ENCODE measurements around the gene TEPSIN.

TEPSIN gene

DNA sequence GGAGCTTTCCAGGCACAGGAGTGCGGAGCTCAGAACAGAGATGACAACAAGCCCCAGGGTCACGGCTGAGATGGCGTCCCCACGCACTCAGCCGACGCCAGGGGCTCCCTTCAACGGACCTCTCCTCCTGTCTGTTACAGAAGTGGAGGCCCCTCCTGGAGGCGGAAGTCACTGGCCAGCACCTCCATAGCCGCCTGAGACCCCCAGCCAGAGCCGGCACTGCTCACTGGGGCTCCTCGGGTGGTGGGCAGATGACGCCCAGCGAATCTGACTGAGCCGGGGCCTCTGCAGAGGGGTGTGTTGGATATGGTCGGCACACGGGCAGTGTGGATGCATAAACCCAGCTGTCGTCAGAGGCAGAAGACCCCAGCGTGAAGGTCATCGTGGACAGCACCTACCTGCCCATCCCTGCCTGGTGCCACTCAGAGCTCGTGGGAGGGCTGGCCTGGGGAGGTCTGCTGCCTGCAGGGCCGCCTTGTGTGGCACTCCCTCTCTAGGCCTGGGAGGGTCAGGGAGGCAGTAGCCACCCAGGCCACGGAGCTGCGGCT lies 20.3 kb upstream of the TEPSIN start:
- peaks cover 15 to 78% of the 10 kb centered on the region in 2 donors for H3K36me3 ChIP-seq (ENCODE audit: control insufficient read depth in 1 of 2, insufficient read depth in 2 of 2, low read length in 2 of 2)

DNA sequence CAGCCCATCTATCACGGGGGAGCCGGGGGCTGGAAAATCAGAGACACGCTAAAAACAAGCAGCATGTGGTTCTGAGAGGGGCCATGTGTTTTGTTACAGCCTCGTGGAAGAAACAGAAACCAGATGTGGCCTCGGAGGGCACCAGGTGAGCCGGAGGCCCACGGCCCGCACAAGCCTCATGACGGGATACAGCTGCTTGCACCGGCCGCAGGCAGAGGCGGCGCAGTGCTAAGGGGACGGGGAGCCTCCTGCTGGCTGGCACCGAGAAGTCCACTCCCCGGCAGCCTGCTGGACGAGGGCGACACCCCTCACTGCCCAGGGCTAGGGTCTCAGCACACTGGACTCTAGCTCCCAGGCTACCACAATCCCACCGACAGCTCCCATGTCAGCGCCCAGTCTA lies 19.4 kb upstream of the TEPSIN start:
- no peak overlapping the region for H3K27ac ChIP-seq (ENCODE audit: low read depth, low read length)
- peaks cover 11 to 15% of the 10 kb centered on the region in 2 donors for H3K4me1 ChIP-seq (ENCODE audit: control insufficient read depth in 1 of 2, insufficient read depth in 2 of 2, low read length in 2 of 2)
- H3K4me3 ChIP-seq (ENCODE audit: low read depth in 1 of 2, low read length in 2 of 2): no peak overlapping the region
- no peak overlapping the region for H3K9ac ChIP-seq (ENCODE audit: low read depth in 1 of 2, low read length in 2 of 2)
- H3K27me3 ChIP-seq (ENCODE audit: control insufficient read depth in 1 of 2, insufficient read depth in 2 of 2, low read length in 2 of 2): no peaks in the 10 kb centered on the region
- peaks cover 15 to 70% of the 10 kb centered on the region in 2 donors for H3K36me3 ChIP-seq (ENCODE audit: control insufficient read depth in 1 of 2, insufficient read depth in 2 of 2, low read length in 2 of 2)
- H3K9me3 ChIP-seq (ENCODE audit: control insufficient read depth in 1 of 2, low read length in 2 of 2): no peaks in the 10 kb centered on the region

More for the DNA sequence above, 20.3 kb upstream of the TEPSIN start:
- Histone ChIP-seq H3K4me3 (ENCODE audit: low read depth in 1 of 2, low read length in 2 of 2) (no peak overlapping the region), H3K27me3 (ENCODE audit: control insufficient read depth in 1 of 2, insufficient read depth in 2 of 2, low read length in 2 of 2) (no peaks in the 10 kb centered on the region), H3K27ac (ENCODE audit: low read depth, low read length) (no peak overlapping the region), H3K4me1 (ENCODE audit: control insufficient read depth in 1 of 2, insufficient read depth in 2 of 2, low read length in 2 of 2) (peaks cover 10 to 13% of the 10 kb centered on the region in 2 donors), H3K9ac (ENCODE audit: low read depth in 1 of 2, low read length in 2 of 2) (no peak overlapping the region), H3K9me3 (ENCODE audit: control insufficient read depth in 1 of 2, low read length in 2 of 2) (no peaks in the 10 kb centered on the region)

DNA sequence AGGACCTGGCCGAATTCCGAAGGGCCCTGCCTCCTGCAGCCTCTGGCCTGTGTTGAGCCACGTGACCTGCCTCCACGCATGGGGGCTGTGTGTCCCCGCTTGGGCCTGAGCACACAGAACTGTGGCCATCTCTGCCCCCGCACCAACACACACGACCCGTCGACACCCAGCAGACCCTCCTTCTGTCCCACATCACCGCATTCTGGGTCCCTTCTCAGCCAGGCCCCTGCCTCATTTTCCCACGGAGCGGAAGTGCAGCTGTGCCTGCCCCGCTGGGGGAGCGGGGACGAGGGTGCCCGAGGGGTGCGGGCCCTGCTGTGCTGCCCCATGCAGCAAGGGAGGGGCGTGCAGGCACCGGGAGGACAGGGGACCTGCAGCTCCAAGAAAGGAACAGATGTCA lies 18.7 kb upstream of the TEPSIN start:
- Histone ChIP-seq H3K27me3 (ENCODE audit: control insufficient read depth in 1 of 2, insufficient read depth in 2 of 2, low read length in 2 of 2) (no peaks in the 10 kb centered on the region), H3K9me3 (ENCODE audit: control insufficient read depth in 1 of 2, low read length in 2 of 2) (no peaks in the 10 kb centered on the region), H3K4me1 (ENCODE audit: control insufficient read depth in 1 of 2, insufficient read depth in 2 of 2, low read length in 2 of 2) (peaks cover 18 to 22% of the 10 kb centered on the region in 2 donors), H3K36me3 (ENCODE audit: control insufficient read depth in 1 of 2, insufficient read depth in 2 of 2, low read length in 2 of 2) (peaks cover 15 to 66% of the 10 kb centered on the region in 2 donors), H3K27ac (ENCODE audit: low read depth, low read length) (no peak overlapping the region), H3K9ac (ENCODE audit: low read depth in 1 of 2, low read length in 2 of 2) (no peak overlapping the region), H3K4me3 (ENCODE audit: low read depth in 1 of 2, low read length in 2 of 2) (no peak overlapping the region)

DNA sequence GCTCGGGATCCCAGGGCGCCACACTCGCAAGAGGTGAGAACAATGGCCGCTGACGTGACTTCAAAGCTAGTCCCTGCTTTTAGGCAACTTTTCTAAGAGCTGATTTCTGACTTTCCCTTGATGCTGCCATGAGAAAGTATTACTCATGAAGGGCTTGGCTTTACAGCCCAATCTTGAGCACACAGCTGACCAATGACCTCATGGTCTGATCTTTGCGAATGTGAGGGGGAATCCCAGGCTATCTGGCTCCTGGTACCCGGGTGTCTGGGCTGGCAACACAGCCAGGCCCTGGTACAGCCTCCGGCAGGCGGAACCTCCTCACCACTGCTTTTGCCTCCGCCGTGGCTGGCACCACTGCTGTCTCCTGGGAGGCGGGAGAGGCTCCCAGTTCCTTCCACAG lies 17.8 kb upstream of the TEPSIN start:
- H3K36me3 ChIP-seq (ENCODE audit: control insufficient read depth in 1 of 2, insufficient read depth in 2 of 2, low read length in 2 of 2): peaks cover 19 to 65% of the 10 kb centered on the region in 2 donors
- H3K27me3 ChIP-seq (ENCODE audit: control insufficient read depth in 1 of 2, insufficient read depth in 2 of 2, low read length in 2 of 2): no peaks in the 10 kb centered on the region
- no peak overlapping the region for H3K9ac ChIP-seq (ENCODE audit: low read depth in 1 of 2, low read length in 2 of 2)
- no peak overlapping the region for H3K4me3 ChIP-seq (ENCODE audit: low read depth in 1 of 2, low read length in 2 of 2)
- H3K4me1 ChIP-seq (ENCODE audit: control insufficient read depth in 1 of 2, insufficient read depth in 2 of 2, low read length in 2 of 2): peaks cover 28 to 31% of the 10 kb centered on the region in 2 donors
- H3K9me3 ChIP-seq (ENCODE audit: control insufficient read depth in 1 of 2, low read length in 2 of 2): no peaks in the 10 kb centered on the region
- no peak overlapping the region for H3K27ac ChIP-seq (ENCODE audit: low read depth, low read length)

DNA sequence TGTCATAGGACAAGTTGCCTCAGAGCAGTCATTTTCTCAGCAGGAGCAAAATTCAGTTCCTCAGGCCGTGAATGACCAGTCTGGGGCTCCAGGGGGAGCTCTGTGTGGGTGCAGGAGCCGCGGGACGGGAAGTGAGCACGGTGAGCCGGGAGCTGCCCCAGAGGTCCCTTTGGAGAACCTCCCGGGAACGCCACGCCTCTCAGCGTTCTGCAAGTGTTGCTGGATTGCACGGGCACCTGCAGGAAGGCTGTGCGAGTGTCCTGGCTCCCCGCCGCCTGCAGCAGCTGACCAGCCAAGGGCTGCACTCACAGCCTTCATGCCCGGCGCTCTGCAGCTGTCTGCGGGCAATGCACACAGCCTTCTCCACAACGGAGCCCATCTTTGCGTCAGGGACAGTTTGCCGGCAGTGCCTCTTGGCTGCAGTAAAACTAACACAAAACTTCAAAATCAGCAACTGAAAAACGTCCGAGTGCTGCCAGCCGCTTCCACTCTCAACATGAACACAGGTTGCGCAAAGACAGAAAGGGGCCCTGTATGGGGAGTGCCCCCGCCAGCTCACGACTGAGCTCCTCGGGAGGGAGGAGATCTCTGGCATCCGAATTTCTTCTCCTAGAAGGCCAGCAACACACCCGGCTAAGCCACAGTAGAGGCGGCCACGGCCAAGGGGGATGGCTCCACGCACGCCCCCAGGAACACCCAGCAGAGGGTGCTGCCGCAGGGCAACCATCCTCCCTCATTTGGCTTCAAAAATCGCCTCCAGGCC lies 16.3 kb upstream of the TEPSIN start:
- Histone ChIP-seq H3K27ac (ENCODE audit: low read depth, low read length) (no peak overlapping the region), H3K36me3 (ENCODE audit: control insufficient read depth in 1 of 2, insufficient read depth in 2 of 2, low read length in 2 of 2) (peaks cover 23 to 54% of the 10 kb centered on the region in 2 donors), H3K9ac (ENCODE audit: low read depth in 1 of 2, low read length in 2 of 2) (peak overlapping the region in 1 of 2 donors; percentile 18)

DNA sequence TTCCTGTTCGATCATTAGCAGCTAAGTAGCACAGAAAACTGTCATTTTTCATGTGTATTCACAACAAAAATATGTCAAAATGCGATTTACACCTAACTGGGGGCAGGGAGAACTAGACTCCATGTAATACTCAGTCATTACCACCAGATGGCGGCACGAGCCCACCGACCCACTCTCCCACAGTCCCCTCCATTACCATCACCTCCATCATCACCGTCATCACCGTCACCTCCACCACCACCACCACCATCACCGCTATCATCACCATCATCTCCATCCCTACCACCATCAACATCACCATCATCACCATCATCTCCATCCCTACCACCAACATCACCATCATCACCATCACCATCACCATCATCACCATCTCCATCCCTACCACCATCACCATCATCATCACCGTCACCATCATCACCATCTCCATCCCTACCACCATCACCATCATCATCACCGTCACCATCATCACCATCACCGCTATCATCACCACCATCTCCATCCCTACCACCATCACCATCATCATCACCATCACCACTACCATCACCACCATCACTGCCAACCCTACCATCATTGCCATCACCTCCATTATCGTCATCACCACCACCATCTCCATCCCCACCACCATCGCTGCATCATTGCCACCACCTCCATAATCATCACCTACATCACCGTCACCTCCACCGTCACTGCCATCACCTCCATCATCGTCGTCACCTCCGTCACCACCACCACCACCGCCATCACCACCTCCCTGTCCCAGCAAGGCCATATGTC lies 14.7 kb upstream of the TEPSIN start:
- H3K4me3 ChIP-seq (ENCODE audit: low read depth in 1 of 2, low read length in 2 of 2): no peak overlapping the region
- no peak overlapping the region for H3K9ac ChIP-seq (ENCODE audit: low read depth in 1 of 2, low read length in 2 of 2)
- H3K9me3 ChIP-seq (ENCODE audit: control insufficient read depth in 1 of 2, low read length in 2 of 2): no peaks in the 10 kb centered on the region
- no peak overlapping the region for H3K27ac ChIP-seq (ENCODE audit: low read depth, low read length)
- H3K4me1 ChIP-seq (ENCODE audit: control insufficient read depth in 1 of 2, insufficient read depth in 2 of 2, low read length in 2 of 2): peaks cover 45 to 47% of the 10 kb centered on the region in 2 donors
- no peaks in the 10 kb centered on the region for H3K27me3 ChIP-seq (ENCODE audit: control insufficient read depth in 1 of 2, insufficient read depth in 2 of 2, low read length in 2 of 2)
- peaks cover 20 to 47% of the 10 kb centered on the region in 2 donors for H3K36me3 ChIP-seq (ENCODE audit: control insufficient read depth in 1 of 2, insufficient read depth in 2 of 2, low read length in 2 of 2)

More for the DNA sequence above, 16.3 kb upstream of the TEPSIN start:
- H3K4me3 ChIP-seq (ENCODE audit: low read depth in 1 of 2, low read length in 2 of 2): no peak overlapping the region
- H3K9me3 ChIP-seq (ENCODE audit: control insufficient read depth in 1 of 2, low read length in 2 of 2): no peaks in the 10 kb centered on the region
- peaks cover 42 to 46% of the 10 kb centered on the region in 2 donors for H3K4me1 ChIP-seq (ENCODE audit: control insufficient read depth in 1 of 2, insufficient read depth in 2 of 2, low read length in 2 of 2)
- no peaks in the 10 kb centered on the region for H3K27me3 ChIP-seq (ENCODE audit: control insufficient read depth in 1 of 2, insufficient read depth in 2 of 2, low read length in 2 of 2)

DNA sequence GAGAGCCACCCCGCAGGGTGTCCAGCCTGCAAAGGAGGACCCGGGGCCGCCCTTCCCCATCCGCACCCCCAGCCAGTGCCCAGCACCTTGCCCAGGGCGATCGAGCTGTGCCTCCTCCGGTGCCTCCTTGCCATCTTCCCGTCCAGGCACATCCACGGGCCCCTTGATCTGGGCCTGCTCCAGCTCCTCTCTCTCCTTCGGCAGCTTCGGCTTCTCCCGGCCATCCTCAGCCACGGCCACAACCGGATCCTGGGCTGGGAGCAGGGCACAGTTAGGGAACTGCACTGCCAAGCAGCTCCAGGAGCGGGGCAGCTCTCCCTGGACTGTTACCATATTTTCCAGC lies 14.1 kb upstream of the TEPSIN start:
- Histone ChIP-seq H3K4me3 (ENCODE audit: low read depth in 1 of 2, low read length in 2 of 2) (no peak overlapping the region), H3K4me1 (ENCODE audit: control insufficient read depth in 1 of 2, insufficient read depth in 2 of 2, low read length in 2 of 2) (peaks cover 45 to 47% of the 10 kb centered on the region in 2 donors), H3K27me3 (ENCODE audit: control insufficient read depth in 1 of 2, insufficient read depth in 2 of 2, low read length in 2 of 2) (no peaks in the 10 kb centered on the region), H3K9ac (ENCODE audit: low read depth in 1 of 2, low read length in 2 of 2) (no peak overlapping the region), H3K9me3 (ENCODE audit: control insufficient read depth in 1 of 2, low read length in 2 of 2) (no peaks in the 10 kb centered on the region), H3K36me3 (ENCODE audit: control insufficient read depth in 1 of 2, insufficient read depth in 2 of 2, low read length in 2 of 2) (peaks cover 14 to 41% of the 10 kb centered on the region in 2 donors), H3K27ac (ENCODE audit: low read depth, low read length) (no peak overlapping the region)

DNA sequence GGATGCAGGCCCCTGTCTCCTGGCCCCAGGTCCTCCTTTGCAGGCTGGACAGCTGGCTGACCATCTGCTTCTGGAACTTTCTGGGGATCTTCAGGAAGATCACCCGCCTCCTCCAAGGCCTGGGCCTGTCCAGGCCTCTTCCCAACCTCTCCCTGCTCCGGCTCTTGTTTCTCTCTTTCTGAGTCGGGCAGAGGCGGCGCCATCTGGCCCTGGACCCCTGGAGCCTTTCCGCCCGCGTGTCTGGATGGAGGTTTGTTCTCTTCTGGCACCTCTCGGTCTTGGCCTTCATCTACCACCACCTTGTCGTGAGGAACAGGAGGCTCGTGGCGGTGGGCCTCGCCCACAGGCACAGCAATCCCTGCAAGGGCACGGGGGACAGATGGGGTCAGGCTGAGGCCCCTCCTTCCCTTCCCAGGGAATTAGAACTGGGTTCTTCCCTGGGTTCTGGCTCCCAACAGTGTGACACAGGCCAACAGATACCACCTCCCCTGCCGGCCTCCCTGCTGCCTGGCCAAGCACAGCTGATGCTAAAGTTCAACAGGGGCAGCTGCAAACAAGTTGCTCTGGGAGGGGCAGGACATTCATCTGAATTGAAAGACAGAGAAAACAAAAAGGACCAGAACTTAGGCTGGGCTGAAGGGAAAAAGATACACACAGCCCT lies 13.6 kb upstream of the TEPSIN start:
- peaks cover 45 to 47% of the 10 kb centered on the region in 2 donors for H3K4me1 ChIP-seq (ENCODE audit: control insufficient read depth in 1 of 2, insufficient read depth in 2 of 2, low read length in 2 of 2)
- H3K36me3 ChIP-seq (ENCODE audit: control insufficient read depth in 1 of 2, insufficient read depth in 2 of 2, low read length in 2 of 2): peaks cover 13 to 36% of the 10 kb centered on the region in 2 donors
- no peaks in the 10 kb centered on the region for H3K27me3 ChIP-seq (ENCODE audit: control insufficient read depth in 1 of 2, insufficient read depth in 2 of 2, low read length in 2 of 2)
- no peak overlapping the region for H3K9ac ChIP-seq (ENCODE audit: low read depth in 1 of 2, low read length in 2 of 2)
- H3K4me3 ChIP-seq (ENCODE audit: low read depth in 1 of 2, low read length in 2 of 2): no peak overlapping the region
- H3K9me3 ChIP-seq (ENCODE audit: control insufficient read depth in 1 of 2, low read length in 2 of 2): no peaks in the 10 kb centered on the region
- peak overlapping the region; percentile 42 for H3K27ac ChIP-seq (ENCODE audit: low read depth, low read length)

DNA sequence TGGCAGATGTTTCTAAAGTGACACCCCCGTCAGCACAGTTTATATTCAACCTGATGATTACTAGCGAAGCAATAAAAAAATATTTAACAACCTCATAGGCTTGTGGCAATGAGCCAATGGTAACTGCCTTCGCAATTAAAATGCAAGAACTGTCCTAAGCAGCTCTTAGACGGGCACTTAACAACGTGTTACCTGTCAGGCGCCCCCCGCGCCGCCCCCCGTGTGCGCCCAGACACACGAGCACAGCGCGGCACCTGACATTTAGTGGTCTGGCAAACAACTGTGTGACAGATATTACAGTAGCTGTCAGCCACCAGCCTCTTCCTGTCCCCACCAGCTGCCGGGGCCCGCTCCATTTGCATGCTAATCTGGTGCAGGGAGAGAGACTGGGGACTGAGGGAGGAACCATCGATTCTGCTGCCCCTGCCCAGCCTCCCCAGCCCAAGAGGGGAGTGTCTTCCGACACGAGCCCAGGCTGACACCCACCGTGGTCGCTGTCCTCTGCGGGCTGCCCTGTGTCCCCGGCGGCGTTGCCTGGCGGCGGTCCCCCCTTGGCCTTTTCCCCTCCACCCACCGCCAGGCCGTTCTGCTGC lies 12.9 kb upstream of the TEPSIN start:
- Histone ChIP-seq H3K27me3 (ENCODE audit: control insufficient read depth in 1 of 2, insufficient read depth in 2 of 2, low read length in 2 of 2) (no peaks in the 10 kb centered on the region), H3K4me1 (ENCODE audit: control insufficient read depth in 1 of 2, insufficient read depth in 2 of 2, low read length in 2 of 2) (peaks cover 45 to 47% of the 10 kb centered on the region in 2 donors), H3K9me3 (ENCODE audit: control insufficient read depth in 1 of 2, low read length in 2 of 2) (no peaks in the 10 kb centered on the region), H3K9ac (ENCODE audit: low read depth in 1 of 2, low read length in 2 of 2) (no peak overlapping the region), H3K36me3 (ENCODE audit: control insufficient read depth in 1 of 2, insufficient read depth in 2 of 2, low read length in 2 of 2) (peaks cover 13 to 34% of the 10 kb centered on the region in 2 donors), H3K4me3 (ENCODE audit: low read depth in 1 of 2, low read length in 2 of 2) (no peak overlapping the region), H3K27ac (ENCODE audit: low read depth, low read length) (peak overlapping the region; percentile 42)
